Germinal center (tissue), 1 donor: Measurements from ENCODE around the gene IL11.

Experiments
- DNase-seq: peaks from one replicate; pipeline ENCODE4 v3.0.0; 2012; ENCODE audit warnings: mixed read lengths, low spot score

The IL11 gene

DNA sequence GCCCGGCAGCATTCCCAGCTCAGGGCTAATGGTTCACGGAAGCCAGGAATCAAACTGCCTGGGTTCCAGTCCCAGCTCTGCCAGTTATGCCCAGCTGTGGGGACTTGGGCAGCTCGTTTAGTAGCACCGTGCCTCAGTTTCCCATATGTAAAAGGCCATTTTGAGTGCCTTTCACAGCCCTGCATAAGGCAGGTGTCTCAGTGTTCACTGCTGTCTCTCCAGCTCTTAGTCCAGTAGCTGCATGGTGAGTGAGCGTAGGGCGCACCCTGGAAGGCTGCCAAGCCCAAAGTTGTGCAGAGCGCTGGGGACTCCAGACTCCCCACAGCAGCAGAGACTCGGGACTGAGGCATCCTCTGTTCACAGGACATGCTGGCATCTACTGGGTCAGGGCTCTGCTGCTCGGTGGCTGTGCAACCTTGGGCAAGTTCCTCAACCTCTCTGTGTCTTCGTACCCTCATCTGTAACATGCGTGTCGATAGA is 21.0 kb upstream of the IL11 start:
- DNase-seq = no peak

DNA sequence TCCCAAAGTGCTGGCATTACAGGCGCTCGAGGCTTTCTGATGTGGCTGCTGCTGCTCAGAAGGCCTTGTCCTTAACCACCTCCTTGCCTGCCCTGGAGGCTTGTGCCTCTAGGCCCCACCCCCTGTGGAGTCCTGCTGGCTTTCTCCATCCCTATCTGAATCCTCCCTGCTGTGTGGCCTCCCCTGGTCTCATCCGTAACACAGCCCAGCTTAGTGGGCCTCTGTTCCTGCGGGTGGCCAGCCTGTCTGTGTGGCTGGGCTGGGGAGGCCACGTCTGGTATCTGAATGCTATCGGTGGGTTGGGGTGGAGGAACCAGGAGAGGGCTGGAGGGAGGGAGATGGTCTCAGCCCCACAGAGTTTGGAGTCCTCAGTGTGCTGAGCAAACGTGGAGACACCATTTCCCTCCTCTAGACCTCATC is 20.2 kb upstream of the IL11 start:
- DNase-seq = no peak

DNA sequence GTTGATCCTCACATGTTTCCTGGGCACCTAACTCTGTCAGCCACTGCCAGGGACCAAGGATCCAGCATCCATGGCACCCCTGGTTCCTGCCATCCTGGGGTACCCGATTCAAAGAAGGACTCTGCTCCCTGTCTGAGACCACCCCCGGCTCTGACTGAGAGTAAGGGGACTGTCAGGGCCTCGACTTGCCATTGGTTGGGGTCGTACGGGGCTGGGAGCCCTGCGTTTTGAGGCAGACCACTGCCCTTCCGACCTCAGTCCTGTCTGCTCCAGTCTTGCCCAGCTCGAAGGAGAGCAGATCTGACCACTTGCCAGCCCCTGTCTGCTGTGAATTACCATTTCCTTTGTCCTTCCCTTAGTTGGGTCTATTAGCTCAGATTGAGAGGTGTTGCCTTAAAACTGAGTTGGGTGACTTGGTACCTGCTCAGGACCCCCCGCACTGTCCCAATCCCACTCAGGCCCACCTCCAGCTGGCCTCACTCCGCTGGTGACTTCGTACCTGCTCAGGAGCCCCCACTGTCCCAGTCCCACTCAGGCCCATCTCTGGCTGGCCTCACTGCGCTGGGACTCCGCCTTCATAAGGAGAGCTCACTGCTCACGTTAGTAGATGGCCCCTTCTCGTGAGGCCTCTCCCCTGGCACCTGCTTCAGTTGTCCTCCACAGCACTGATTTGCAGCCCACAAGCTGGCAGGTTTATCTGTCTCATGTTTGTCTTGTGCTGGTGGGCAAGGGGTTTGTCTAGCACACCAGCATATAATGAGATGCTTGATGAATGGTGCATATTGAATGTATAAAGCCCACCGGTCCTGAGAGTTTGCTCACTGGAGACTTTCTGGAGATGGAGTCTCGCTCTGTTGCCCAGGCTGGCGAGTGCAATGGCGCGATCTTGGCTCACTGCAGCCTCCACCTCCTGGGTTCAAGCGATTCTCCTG is 19.4 kb upstream of the IL11 start:
- no peak for DNase-seq

DNA sequence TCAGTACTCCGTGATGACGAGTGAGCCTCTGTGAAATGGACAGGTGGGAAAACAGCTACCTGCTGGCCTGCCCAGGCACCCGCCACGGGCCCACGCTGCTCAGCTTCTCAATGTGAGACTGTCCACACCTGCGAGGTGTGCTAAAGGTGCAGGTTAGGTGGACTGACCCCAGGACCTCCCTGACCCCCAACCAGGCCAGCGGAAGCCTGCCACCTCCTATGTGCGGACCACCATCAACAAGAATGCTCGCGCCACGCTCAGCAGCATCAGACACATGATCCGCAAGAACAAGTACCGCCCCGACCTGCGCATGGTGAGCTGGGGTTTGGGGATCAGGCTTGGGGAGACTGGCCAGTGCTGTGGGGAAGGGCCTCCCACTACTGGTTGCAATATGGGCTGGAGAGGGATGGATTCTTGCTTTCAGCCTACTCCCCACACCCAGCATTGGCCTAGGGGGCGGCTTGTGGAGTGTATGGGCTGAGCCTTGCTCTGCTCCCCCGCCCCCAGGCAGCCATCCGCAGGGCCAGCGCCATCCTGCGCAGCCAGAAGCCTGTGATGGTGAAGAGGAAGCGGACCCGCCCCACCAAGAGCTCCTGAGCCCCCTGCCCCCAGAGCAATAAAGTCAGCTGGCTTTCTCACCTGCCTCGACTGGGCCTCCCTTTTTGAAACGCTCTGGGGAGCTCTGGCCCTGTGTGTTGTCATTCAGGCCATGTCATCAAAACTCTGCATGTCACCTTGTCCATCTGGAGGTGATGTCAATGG is 17.7 kb upstream of the IL11 start:
- no peak for DNase-seq

DNA sequence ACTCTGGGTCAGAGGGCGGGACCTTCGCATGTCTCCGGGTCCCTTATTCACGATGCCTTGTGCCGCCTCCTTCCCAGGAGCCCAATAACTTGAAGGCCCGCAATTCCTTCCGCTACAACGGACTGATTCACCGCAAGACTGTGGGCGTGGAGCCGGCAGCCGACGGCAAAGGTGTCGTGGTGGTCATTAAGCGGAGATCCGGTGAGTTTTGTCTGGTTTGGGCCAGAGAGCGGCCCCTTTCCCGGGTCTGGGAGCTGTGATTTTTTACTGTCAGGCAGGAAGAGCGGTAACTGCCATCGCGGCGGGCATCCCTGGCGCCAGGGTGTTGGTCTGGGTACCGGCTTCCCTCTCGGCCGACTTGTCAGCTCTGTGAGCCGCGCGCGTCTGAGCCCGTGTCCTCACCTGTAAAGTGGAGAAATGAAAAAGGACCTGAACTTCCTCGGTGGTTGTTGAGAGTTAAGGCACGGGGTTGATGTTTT is 16.3 kb upstream of the IL11 start:
- DNase-seq = no peak

DNA sequence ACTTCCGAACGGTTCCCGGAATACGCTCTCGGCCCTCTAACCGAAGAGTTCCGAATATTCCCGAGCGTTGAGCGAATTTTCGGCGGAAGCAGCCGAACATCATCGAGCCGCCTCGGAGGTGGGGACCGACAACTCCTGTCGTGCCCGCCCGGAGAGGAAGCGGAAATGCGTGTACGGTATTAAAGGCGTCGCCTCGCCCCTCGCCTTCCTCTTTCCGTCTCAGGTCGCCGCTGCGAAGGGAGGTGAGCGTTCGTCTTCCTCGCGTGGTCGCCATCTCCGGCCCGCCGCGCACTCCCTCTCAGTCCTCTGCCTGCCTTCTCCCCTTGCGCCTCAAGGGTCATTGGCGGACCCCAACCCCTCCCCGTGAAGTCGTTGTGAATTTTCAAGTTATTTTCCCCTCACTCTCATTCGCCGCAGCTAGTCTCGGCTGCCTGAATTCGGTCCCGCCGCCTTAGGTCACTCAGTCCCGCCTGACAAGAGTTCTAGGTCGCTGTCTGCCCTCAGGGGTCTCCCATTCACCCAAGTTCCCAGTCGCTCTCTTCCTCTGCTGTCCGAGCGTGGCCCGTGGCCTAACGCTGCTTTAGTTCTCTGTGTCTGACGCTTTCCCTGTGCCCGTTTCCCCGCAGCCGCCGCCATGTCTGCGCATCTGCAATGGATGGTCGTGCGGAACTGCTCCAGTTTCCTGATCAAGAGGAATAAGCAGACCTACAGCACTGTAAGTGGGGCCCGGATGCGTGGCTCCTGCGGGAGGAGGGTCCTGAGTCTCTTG is 15.6 kb upstream of the IL11 start, which contains the start of gene RPL28:
RPL28 (plus strand) TSS at position 209 of the 769 bp plus-strand sequence; CDS start at position 635, 426 bp downstream.
- DNase-seq = peak; percentile 93

DNA sequence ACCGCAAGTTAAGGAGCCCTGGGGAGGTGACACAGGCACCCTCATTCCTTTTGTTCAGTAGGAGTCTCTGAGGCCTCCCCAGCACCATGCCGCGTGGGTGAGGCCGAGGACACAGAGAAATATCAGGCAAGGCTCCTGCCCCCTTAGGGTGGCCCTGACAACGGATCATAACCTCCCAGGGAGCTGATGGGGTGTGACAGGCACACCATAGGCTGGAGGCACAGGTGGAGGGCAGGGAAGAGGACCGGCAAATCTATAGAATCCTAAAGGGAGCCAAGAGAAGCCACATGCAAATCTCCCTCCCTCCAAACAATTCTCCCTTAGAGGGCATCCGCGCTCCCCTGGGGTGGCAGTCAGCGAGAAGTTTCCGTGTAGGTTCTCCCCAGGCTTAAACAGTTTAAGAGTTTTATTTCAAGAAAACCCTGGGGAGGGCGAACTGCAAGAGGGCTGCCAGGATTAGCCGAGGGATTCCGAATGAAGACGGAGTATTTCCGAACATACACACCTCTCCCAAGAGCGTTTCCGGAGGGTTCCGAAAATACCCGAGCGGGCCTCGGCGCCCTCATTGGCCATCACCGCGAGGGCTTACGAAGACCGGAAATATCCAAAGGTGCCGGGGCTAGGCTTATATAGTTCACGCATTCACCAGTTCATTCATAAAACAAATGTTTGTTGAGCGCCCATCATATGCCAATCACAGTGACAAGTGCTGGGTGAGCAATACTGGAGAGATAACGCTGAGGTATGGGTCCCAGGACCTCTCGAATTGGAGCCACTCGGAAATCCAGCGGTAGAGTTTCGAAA is 14.9 kb upstream of the IL11 start:
- peak; percentile 86 for DNase-seq

DNA sequence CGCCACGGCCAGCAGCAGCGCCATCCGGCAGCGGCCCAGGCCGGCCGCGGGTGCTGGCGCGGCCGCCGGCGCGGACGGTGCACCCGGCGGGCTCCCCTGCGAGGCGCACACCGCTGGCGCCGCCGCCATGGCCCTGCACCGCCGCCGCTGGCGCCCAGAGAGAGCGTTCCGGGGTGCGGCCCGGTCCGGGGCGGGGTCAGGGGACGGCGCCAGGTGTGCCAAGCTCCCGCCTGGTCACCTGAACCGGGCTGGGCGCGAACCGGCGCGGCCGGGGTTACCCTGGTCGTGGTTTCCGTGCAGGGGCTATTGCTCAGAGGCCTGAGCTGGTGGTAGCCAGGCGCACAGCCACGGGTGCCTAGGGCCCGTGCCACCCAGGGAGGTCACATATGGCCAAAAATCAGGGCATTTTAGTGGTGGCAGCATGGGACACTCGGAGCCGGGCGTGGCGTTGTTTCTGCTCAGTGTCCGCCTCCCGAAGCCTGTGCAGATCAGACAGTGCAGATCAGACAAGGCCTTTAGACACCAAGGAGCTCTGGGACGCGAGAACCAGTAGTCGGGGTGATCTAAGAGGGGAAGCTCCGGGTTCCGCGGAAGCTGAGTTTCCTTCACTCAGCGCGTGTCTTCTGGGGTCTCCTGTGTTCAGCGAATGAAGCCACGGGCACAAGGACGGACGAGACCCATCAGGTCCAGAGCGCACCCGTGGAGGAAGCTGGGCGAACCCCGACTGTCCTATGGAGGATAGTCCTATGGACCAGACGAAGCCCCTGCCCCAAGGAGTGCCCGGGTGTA is 14.1 kb upstream of the IL11 start, which contains the start of gene TMEM238:
TMEM238 (minus strand) TSS at position 162 of the 789 bp plus-strand sequence; CDS start at position 129, 33 bp downstream.
- DNase-seq = peak; percentile 54

DNA sequence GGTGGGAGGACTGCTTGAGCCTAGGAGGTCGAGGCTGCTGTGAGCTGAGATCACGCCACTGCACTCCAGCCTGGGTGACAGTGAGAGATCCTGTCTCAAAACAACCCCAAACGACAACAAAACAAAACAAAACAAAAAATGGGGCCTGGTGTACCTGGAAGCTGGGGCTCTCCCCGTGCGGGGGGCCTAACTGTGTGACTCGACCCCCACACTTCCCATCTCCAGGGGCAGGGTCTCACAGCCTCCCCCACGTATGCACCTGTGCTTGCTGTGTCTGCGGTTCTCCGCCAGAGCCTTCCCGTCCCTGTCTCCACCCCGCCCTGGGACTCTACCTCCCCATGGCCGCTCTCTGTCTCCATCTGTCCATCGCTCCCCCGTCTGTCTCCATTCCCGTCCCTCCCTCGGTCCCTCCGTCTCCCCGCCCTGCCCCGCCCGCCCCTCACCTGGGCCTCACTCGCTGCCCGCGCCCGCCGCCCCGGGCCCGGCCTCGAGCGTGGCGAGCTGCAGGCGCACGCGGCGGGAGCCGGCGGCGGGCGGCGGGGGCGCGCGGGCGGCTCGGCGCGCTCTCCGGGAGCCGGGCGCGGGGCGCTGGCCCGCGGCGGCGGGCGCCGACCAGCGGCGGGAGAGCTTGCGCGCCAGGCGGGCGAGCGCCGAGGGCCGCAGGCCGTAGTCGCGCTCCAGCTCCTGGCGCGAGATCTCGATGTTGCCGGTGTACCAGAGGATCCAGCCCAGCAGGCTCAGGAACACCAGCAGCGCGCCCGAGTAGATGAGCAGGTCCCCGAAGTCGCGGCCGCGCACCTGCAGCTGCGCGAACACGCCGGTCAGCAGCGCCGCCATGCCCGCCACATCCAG is 13.2 kb upstream of the IL11 start:
- DNase-seq = peak; percentile 67

DNA sequence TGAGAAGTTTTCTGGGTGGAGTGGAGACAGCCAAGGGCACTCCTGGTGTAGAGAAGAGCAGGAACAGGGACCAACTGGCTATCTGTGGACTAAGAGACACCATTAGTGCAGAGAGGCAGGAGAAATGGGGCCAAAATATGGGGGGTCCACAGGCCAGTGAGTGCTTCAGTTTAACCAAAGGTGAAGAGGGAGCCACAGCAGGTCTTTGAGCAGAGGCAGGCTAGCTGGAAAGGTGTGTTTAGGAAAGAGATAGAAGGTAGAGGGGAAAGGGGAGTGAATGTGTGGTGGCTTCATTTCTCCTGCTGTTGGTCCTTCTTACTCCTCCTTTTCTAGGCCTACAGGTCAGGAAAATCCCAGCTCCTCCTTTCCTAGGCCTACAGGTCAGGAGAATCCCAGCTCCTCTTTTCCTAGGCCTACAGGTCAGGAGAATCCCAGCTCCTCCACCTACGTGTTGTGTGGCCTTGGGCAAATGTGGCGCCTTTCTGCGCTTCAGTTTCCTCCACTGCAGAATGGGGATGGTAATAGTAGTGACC is 12.3 kb upstream of the IL11 start:
- DNase-seq = no peak

DNA sequence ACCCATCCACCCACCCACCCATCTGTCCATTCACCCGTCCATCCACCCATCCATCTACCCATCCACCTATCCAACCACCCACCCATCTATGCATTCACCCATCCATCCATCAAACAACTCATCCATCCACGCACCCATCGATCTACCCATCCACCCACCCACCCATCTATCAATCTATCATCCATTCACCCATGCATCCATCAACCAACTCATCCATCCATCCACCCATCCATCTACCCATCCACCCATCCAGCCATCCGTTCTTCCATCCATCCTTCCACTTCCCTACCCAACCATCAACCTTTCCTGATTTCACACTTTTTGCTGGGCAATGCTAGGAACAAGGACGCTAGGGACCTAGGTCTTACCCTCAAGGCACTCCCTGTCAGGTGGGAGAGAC is 11.8 kb upstream of the IL11 start:
- no peak for DNase-seq

DNA sequence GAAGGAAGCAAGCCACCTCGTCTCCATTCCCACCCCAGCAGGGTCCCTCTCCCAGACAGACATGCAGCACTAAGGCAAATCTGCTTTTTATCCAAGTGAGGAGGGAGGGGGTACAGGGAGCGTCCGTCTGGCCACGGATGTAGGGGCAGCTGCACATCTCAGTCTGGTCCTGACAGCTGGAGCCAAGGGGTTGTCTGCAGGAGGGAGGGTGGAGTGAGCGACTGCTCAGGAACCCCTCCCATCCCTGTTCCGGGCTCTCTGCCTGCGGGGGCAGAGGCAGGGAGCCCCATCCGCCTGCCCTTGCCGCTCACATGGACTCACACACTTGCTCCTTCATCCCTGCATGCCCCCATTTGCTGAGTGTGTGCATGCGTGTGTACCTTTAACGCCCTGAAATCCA is 8.9 kb upstream of the IL11 start:
- no peak for DNase-seq

DNA sequence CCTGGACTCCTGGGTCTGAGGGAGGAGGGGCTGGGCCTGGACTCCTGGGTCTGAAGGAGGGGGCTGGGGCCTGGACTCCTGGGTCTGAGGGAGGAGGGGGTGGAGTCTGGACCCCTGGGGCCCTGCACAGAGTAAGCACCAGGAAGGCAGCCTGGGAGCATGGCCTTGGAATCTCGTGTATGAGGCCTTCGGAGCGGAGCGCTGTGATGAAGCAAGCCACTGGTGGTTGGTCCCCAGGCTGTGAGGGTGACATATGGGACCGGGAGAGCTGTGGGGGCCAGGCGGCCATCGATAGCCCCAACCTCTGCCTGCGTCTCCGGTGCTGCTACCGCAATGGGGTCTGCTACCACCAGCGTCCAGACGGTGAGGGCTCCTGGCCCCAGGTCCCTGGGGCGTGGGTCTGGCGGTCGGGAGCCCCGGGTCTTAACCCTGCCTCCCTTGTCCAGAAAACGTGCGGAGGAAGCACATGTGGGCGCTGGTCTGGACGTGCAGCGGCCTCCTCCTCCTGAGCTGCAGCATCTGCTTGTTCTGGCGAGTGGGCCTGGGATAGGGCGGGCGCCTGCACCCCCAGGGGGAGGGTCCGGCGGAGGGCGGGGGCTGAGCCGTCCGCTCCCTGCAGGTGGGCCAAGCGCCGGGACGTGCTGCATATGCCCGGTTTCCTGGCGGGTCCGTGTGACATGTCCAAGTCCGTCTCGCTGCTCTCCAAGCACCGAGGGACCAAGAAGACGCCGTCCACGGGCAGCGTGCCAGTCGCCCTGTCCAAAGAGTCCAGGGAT is 7.3 kb upstream of the IL11 start:
- DNase-seq = no peak

DNA sequence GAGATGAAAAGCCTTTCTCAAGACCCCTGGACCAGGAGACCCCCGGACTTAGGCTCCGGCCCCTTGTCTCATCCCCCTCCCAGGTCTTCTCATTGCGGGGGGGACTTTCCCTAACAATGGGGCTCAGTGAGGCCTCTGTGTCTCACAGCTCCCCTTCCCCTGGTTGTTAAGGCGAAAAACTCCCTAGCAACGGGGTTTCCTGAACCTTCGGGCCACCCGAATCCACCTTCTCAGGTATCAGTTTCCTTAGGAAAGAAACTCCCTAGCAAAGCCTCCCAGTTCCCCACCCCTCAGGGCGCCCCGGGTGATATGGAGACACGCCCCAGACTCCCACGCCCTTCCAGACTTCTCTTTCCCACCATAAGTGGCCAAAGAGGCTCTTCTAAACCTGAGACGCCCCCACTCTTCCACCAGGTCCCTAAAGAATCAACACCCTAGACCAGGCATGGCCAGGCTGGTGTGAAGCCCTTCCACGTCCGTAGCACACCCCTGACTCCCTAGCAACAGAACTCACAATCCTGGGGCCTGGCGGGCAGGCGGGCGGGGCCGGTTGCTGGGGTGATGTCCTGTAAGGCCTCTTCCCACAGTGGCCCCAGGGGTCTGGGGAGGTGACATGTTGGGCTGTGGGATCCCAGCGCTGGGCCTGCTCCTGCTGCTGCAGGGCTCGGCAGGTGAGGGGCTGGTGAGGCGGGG is 6.1 kb upstream of the IL11 start, which contains the start of gene TMEM190:
TMEM190 (plus strand) TSS at position 586 of the 693 bp plus-strand sequence; CDS start at position 614, 28 bp downstream.
- no peak for DNase-seq

DNA sequence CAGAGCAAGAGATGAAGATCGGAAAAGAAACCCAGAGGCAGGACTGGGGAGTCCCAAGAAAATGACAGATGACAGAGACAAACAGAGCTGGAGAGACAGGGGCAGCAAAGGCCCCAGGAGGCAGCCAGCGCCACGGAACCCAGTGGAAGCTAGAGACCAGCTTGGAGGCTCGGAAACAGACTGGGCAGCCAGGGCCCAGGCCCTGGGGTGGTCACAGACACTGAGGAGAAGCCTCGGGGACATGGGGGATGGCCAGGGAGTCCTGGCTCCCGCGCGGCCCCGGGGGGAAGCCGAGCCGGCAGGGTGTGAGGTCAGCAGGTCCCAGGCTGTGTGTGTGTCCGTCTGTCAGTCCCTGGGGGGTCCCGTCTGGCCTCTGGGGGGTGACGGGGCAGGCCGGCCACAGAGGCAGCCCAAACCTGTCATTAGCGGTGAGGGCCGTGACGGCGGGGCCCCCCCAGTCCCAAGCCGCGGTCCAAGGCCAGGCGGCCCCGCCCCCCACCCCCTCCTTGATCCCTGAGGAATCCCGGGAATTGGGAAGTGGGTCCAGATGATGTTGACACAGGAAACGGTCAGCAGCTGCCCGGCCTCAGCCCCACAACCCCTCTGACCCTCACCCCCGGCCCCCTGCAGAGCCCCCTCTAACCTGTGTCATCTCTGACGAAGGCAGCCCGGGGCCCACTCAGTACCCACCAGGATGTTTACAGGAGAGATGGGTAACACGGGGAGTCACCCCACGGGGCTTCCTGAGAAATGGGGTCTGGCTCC is 3.9 kb upstream of the IL11 start:
- DNase-seq = no peak

DNA sequence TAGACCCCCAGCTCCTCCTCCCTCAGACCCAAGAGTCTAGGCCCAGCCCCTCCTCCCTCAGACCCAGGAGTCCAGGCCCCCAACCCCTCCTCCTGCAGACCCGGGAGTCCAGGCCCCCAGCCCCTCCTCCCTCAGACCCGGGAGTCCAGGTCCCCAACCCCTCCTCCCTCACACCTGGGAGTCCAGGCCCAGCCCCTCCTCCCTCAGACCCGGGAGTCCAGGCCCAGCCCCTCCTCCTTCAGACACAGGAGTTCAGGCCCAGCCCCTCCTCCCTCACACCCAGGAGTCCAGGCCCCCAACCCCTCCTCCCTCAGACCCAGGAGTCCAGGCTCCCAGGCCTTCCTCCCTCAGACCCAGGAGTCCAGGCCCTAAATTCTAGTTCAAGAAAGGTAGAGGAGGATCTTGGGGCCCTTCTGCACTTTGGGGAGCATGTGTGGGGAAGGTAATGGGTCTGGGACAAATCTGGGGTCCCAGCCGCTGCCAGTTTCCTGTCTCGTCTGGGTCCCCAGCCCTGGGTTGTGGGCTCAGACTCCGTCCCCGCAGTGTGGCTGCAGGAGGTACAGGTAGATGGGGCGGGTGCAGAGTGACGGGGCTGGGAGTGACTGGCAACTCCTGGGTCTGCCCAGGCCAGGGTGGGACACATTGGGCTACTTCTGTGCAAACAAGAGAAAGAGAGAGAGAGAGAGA is 3.2 kb upstream of the IL11 start:
- DNase-seq = no peak
